Liver (tissue), 9 donors: ENCODE measurements around the gene TBC1D1. TPM values are rescaled to one million over a fixed set of nuclear protein-coding genes. Genes with fewer than 3 reads are reported as not detected.

Experiments used
- DNase-seq: peaks from one replicate; pipeline ENCODE4 v3.0.0-alpha.2; 2017; ENCODE audit warnings: low spot score
- H3K27ac ChIP-seq, 2 donors: one replicate each; pipeline ENCODE4 v1.7.0; 2013; ENCODE audit warnings: inconsistent platforms in 2 of 2, low read length in 2 of 2, control low read depth in 1 of 2, low read depth in 1 of 2, mild to moderate bottlenecking in 1 of 2
- H3K27me3 ChIP-seq, 4 donors: one replicate each; pipeline versions ENCODE4 v1.6.1 to v1.7.0; 2013; ENCODE audit warnings: low read length in 3 of 4, inconsistent platforms in 1 of 4, mild to moderate bottlenecking in 1 of 4, moderate library complexity in 1 of 4; ENCODE audit not compliant: control insufficient read depth in 4 of 4, insufficient read depth in 4 of 4
- H3K36me3 ChIP-seq, 4 donors: one replicate each; pipeline versions ENCODE4 v1.6.1 to v1.7.0; 2013; ENCODE audit warnings: low read length in 3 of 4, mild to moderate bottlenecking in 3 of 4, low read depth in 1 of 4, moderate library complexity in 1 of 4; ENCODE audit not compliant: control insufficient read depth in 4 of 4, insufficient read depth in 3 of 4
- H3K4me1 ChIP-seq, 4 donors: one replicate each; pipeline versions ENCODE4 v1.6.1 to v1.7.0; 2013; ENCODE audit warnings: low read length in 3 of 4, mild to moderate bottlenecking in 3 of 4, moderate library complexity in 1 of 4; ENCODE audit not compliant: control insufficient read depth in 4 of 4, insufficient read depth in 4 of 4
- H3K4me3 ChIP-seq, 3 donors: one replicate each; pipeline versions ENCODE4 v1.6.1 to v1.7.0; 2013; ENCODE audit warnings: low read length in 3 of 3, control low read depth in 1 of 3, low read depth in 1 of 3, mild to moderate bottlenecking in 1 of 3
- H3K9ac ChIP-seq, 2 donors: one replicate each; pipeline ENCODE4 v1.7.0; 2013; ENCODE audit warnings: low read length in 2 of 2, mild to moderate bottlenecking in 2 of 2, moderate library complexity in 2 of 2, control low read depth in 1 of 2, low read depth in 1 of 2
- H3K9me3 ChIP-seq, 4 donors: one replicate each; pipeline versions ENCODE4 v1.6.1 to v1.7.0; 2013; ENCODE audit warnings: low read length in 3 of 4; ENCODE audit not compliant: control insufficient read depth in 4 of 4
- EGR1 ChIP-seq, 2 donors: IDR thresholded peaks; 2 replicates each; pipeline ENCODE4 v1.6.1; 2016 to 2018; ENCODE audit warnings: antibody characterized with exemption in 2 of 2, low read depth in 2 of 2
- FOXA1 ChIP-seq: IDR thresholded peaks from 2 replicates; pipeline ENCODE4 v1.6.1; 2016; ENCODE audit warnings: antibody characterized with exemption
- FOXA2 ChIP-seq: IDR thresholded peaks from 2 replicates; pipeline ENCODE4 v1.6.1; 2016; ENCODE audit warnings: antibody characterized with exemption
- GABPA ChIP-seq, 2 donors: IDR thresholded peaks in 1 of 2; conservative IDR thresholded peaks in 1 of 2; 2 replicates each; pipeline ENCODE4 v1.6.1; 2016; ENCODE audit warnings: antibody characterized with exemption in 2 of 2, mild to moderate bottlenecking in 1 of 2, moderate library complexity in 1 of 2
- HNF4A ChIP-seq, 2 donors: conservative IDR thresholded peaks; 2 replicates each; pipeline ENCODE4 v1.6.1; 2016; ENCODE audit warnings: antibody characterized with exemption in 2 of 2, mild to moderate bottlenecking in 2 of 2
- HNF4G ChIP-seq: IDR thresholded peaks from 2 replicates; pipeline ENCODE4 v1.6.1; 2016; ENCODE audit warnings: antibody characterized with exemption
- JUND ChIP-seq, 2 donors: IDR thresholded peaks; 2 replicates each; pipeline ENCODE4 v1.6.1; 2016; ENCODE audit warnings: antibody characterized with exemption in 2 of 2
- NR2F2 ChIP-seq: IDR thresholded peaks from 2 replicates; pipeline ENCODE4 v1.6.1; 2016; ENCODE audit warnings: antibody characterized with exemption
- RAD21 ChIP-seq, 2 donors: IDR thresholded peaks; 2 replicates each; pipeline ENCODE4 v1.6.1; 2016; ENCODE audit warnings: antibody characterized with exemption in 2 of 2, mild to moderate bottlenecking in 2 of 2
- RXRA ChIP-seq, 2 donors: IDR thresholded peaks; 2 replicates each; pipeline ENCODE4 v1.6.1; 2017 to 2018; ENCODE audit warnings: antibody characterized with exemption in 2 of 2, mild to moderate bottlenecking in 1 of 2
- SP1 ChIP-seq: IDR thresholded peaks from 2 replicates; pipeline ENCODE4 v1.6.1; 2018; ENCODE audit warnings: antibody characterized with exemption, mild to moderate bottlenecking
- TAF1 ChIP-seq: conservative IDR thresholded peaks from 2 replicates; pipeline ENCODE4 v1.6.1; 2016; ENCODE audit warnings: antibody characterized with exemption, mild to moderate bottlenecking
- YY1 ChIP-seq: IDR thresholded peaks from 2 replicates; pipeline ENCODE4 v1.6.1; 2016; ENCODE audit warnings: antibody characterized with exemption, mild to moderate bottlenecking
- ZBTB33 ChIP-seq: IDR thresholded peaks from 2 replicates; pipeline ENCODE4 v1.6.1; 2016; ENCODE audit warnings: antibody characterized with exemption
- WGBS: extraction: QIAGEN DNeasy Blood & Tissue Kit; methylation state at CpG from one replicate; pipeline ENCODE4 v1.1.7; 2013; 5-methylcytosine and 5-hydroxymethylcytosine counted together
- polyA plus RNA-seq, 2 donors: library from polyadenylated mRNA; stranded (reverse) in 1 of 2; unstranded in 1 of 2; fragments of 200-250 nt in 1 of 2; fragments of >200 nt in 1 of 2; fragmentation: Nextera tagmentation in 1 of 2; extraction: Ambion mirVana in 1 of 2; gene quantifications; one replicate each; pipeline versions ENCODE4 v1.2.1 to v1.2.3, GENCODE V29; 2013 to 2015
- total RNA-seq, 2 donors: library from RNA; depleted of rRNA; stranded (reverse); fragments of >200 nt; gene quantifications; one replicate each; pipeline ENCODE4 v1.2.3, GENCODE V29; 2014
- TF ChIP-seq, protein P1 (sequence below): IDR thresholded peaks from 2 replicates; pipeline ENCODE4 v1.6.1; 2016; ENCODE audit warnings: antibody characterized with exemption
- TF ChIP-seq, protein P2 (sequence below): IDR thresholded peaks from 2 replicates; pipeline ENCODE4 v1.6.1; 2016; ENCODE audit warnings: antibody characterized with exemption
- TF ChIP-seq, protein P3 (sequence below): IDR thresholded peaks from 2 replicates; pipeline ENCODE4 v1.6.1; 2016; ENCODE audit warnings: antibody characterized with exemption, mild to moderate bottlenecking
- TF ChIP-seq, protein P4 (sequence below): fragments of 150-350 bp; IDR thresholded peaks from 2 replicates; pipeline ENCODE4 v1.5.1; 2017; ENCODE audit warnings: improper control_type of control experiment, low read depth, low read length; ENCODE audit not compliant: missing input control
- donor health status: healthy.
- donor health status: healthy.
- donor health status: healthy.
- donor health status: healthy.
- donor health status: healthy.

The TBC1D1 gene
- total and polyA plus RNA-seq, 4 donors = 15.6 to 41.4 (median 20.9) TPM

GRCh38 chr4:38062776-38063097 is 171.9 kb downstream of the TBC1D1 start:
- Histone ChIP-seq H3K4me1 (peaks cover 0 to 13% (median 5%) of the 10 kb centered on the region in 4 donors), H3K27me3 (no peaks in the 10 kb centered on the region), H3K36me3 (peaks cover 0 to 12% (median 8%) of the 10 kb centered on the region in 4 donors), H3K4me3 (no peak overlapping the region), H3K9me3 (no peaks in the 10 kb centered on the region), H3K27ac (no peak overlapping the region), H3K9ac (no peak overlapping the region)
- 63% methylated on average over 4 of the region's 4 CpGs for WGBS
- TF ChIP-seq ZBTB33 (no peak), SP1 (no peak), RAD21 (IDR thresholded peaks at IDR 0.05) (no peak), RXRA (IDR thresholded peaks at IDR 0.05) (no peak), HNF4G (no peak), TAF1 (no peak), FOXA1 (no peak), JUND (IDR thresholded peaks at IDR 0.05) (no peak)
- TF ChIP-seq, protein P1, sequence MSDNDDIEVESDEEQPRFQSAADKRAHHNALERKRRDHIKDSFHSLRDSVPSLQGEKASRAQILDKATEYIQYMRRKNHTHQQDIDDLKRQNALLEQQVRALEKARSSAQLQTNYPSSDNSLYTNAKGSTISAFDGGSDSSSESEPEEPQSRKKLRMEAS = no peak
- TF ChIP-seq, protein P2, sequence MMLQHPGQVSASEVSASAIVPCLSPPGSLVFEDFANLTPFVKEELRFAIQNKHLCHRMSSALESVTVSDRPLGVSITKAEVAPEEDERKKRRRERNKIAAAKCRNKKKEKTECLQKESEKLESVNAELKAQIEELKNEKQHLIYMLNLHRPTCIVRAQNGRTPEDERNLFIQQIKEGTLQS = no peak
- TF ChIP-seq, protein P3, sequence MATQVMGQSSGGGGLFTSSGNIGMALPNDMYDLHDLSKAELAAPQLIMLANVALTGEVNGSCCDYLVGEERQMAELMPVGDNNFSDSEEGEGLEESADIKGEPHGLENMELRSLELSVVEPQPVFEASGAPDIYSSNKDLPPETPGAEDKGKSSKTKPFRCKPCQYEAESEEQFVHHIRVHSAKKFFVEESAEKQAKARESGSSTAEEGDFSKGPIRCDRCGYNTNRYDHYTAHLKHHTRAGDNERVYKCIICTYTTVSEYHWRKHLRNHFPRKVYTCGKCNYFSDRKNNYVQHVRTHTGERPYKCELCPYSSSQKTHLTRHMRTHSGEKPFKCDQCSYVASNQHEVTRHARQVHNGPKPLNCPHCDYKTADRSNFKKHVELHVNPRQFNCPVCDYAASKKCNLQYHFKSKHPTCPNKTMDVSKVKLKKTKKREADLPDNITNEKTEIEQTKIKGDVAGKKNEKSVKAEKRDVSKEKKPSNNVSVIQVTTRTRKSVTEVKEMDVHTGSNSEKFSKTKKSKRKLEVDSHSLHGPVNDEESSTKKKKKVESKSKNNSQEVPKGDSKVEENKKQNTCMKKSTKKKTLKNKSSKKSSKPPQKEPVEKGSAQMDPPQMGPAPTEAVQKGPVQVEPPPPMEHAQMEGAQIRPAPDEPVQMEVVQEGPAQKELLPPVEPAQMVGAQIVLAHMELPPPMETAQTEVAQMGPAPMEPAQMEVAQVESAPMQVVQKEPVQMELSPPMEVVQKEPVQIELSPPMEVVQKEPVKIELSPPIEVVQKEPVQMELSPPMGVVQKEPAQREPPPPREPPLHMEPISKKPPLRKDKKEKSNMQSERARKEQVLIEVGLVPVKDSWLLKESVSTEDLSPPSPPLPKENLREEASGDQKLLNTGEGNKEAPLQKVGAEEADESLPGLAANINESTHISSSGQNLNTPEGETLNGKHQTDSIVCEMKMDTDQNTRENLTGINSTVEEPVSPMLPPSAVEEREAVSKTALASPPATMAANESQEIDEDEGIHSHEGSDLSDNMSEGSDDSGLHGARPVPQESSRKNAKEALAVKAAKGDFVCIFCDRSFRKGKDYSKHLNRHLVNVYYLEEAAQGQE = no peak
- DNase-seq = no peak

GRCh38 chr4:38065176-38065575 is 174.3 kb downstream of the TBC1D1 start:
- no peak overlapping the region for H3K9ac ChIP-seq
- H3K9me3 ChIP-seq = no peaks in the 10 kb centered on the region
- no peaks in the 10 kb centered on the region for H3K27me3 ChIP-seq
- H3K27ac ChIP-seq = no peak overlapping the region
- 94% methylated on average over 5 of the region's 5 CpGs for WGBS
- no peak for DNase-seq
- no peak overlapping the region for H3K4me3 ChIP-seq
- H3K36me3 ChIP-seq = peaks cover 0 to 10% (median 3%) of the 10 kb centered on the region in 4 donors
- peaks cover 0 to 13% (median 5%) of the 10 kb centered on the region in 4 donors for H3K4me1 ChIP-seq
- TF ChIP-seq NR2F2 (no peak), TAF1 (no peak), SP1 (no peak), HNF4A (conservative IDR thresholded peaks at IDR 0.05) (no peak), JUND (IDR thresholded peaks at IDR 0.05) (no peak), RAD21 (IDR thresholded peaks at IDR 0.05) (no peak), ZBTB33 (no peak), GABPA (IDR thresholded peaks at IDR 0.05 in 1 of 2, conservative IDR thresholded peaks at IDR 0.05 in 1 of 2) (no peak), HNF4G (no peak), EGR1 (IDR thresholded peaks at IDR 0.05; ENCODE audit: low read depth in 2 of 2) (no peak), YY1 (no peak), FOXA2 (no peak)
- TF ChIP-seq, protein P1 = no peak
- TF ChIP-seq, protein P2 = no peak
- TF ChIP-seq, protein P4, sequence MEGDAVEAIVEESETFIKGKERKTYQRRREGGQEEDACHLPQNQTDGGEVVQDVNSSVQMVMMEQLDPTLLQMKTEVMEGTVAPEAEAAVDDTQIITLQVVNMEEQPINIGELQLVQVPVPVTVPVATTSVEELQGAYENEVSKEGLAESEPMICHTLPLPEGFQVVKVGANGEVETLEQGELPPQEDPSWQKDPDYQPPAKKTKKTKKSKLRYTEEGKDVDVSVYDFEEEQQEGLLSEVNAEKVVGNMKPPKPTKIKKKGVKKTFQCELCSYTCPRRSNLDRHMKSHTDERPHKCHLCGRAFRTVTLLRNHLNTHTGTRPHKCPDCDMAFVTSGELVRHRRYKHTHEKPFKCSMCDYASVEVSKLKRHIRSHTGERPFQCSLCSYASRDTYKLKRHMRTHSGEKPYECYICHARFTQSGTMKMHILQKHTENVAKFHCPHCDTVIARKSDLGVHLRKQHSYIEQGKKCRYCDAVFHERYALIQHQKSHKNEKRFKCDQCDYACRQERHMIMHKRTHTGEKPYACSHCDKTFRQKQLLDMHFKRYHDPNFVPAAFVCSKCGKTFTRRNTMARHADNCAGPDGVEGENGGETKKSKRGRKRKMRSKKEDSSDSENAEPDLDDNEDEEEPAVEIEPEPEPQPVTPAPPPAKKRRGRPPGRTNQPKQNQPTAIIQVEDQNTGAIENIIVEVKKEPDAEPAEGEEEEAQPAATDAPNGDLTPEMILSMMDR = no peak
- TF ChIP-seq, protein P3 = no peak
